ENCODE measurements around the gene ATP1A2.

The ATP1A2 gene

GRCh38 chr1:160151303-160151702 is 35.7 kb downstream of the ATP1A2 start, which contains the start of gene ATP1A4:
ATP1A4 (plus strand) TSS chr1:160151603; CDS start chr1:160152041, 438 bp downstream.
- DNase-seq = no peak

GRCh38 chr1:160154790-160155189 is 39.2 kb downstream of the ATP1A2 start:
- no peak for DNase-seq

GRCh38 chr1:160156361-160156760 is 40.8 kb downstream of the ATP1A2 start:
- DNase-seq = no peak

GRCh38 chr1:160157174-160157573 is 41.6 kb downstream of the ATP1A2 start:
- no peak for DNase-seq

- no peak for DNase-seq
Observed at GRCh38 chr1:160158031-160158430, 42.5 kb downstream of the ATP1A2 start.

GRCh38 chr1:160158534-160158933 is 43.0 kb downstream of the ATP1A2 start:
- DNase-seq = no peak

GRCh38 chr1:160159846-160160245 is 44.3 kb downstream of the ATP1A2 start:
- DNase-seq = no peak

- peak; percentile 38 for DNase-seq
Observed at GRCh38 chr1:160161965-160162705, 46.6 kb downstream of the ATP1A2 start.

GRCh38 chr1:160162931-160163330 is 47.4 kb downstream of the ATP1A2 start:
- no peak for DNase-seq

- DNase-seq = no peak
Observed at GRCh38 chr1:160163615-160164014, 48.1 kb downstream of the ATP1A2 start.

GRCh38 chr1:160164121-160164520 is 48.6 kb downstream of the ATP1A2 start:
- DNase-seq = no peak

- DNase-seq = no peak
Observed at GRCh38 chr1:160166166-160166868, 50.8 kb downstream of the ATP1A2 start.

GRCh38 chr1:160167056-160167455 is 51.5 kb downstream of the ATP1A2 start:
- DNase-seq = no peak

- DNase-seq = no peak
Observed at GRCh38 chr1:160167580-160167979, 52.0 kb downstream of the ATP1A2 start.

GRCh38 chr1:160168016-160168415 is 52.5 kb downstream of the ATP1A2 start:
- no peak for DNase-seq

GRCh38 chr1:160168609-160169369 is 53.2 kb downstream of the ATP1A2 start:
- no peak for DNase-seq

- DNase-seq = no peak
Observed at GRCh38 chr1:160169553-160170399, 54.2 kb downstream of the ATP1A2 start.

GRCh38 chr1:160171354-160171753 is 55.8 kb downstream of the ATP1A2 start:
- DNase-seq = peak; percentile 60

GRCh38 chr1:160171980-160172379 is 56.4 kb downstream of the ATP1A2 start:
- DNase-seq = no peak

- no peak for DNase-seq
Observed at GRCh38 chr1:160177231-160177630, 61.7 kb downstream of the ATP1A2 start.

GRCh38 chr1:160177667-160178066 is 62.1 kb downstream of the ATP1A2 start:
- DNase-seq = no peak

GRCh38 chr1:160178731-160179130 is 63.2 kb downstream of the ATP1A2 start:
- no peak for DNase-seq

- no peak for DNase-seq
Observed at GRCh38 chr1:160179336-160179735, 63.8 kb downstream of the ATP1A2 start.

All from EL (cell line).